NCI-H1092 treated with DMSO at 0.1 percent for 48 hours (cell line): ENCODE measurements around the gene NEDD4L.
"Not testable (repeated sequence)": the region's sequence is repeated elsewhere in the genome, so short reads cannot be mapped to it uniquely, and the experiment has no call there.

ENCODE experiments used
- DNase-seq: peaks from one replicate; lab custom pipeline; 2025; lab: John Stamatoyannopoulos, UW

The NEDD4L gene

DNA sequence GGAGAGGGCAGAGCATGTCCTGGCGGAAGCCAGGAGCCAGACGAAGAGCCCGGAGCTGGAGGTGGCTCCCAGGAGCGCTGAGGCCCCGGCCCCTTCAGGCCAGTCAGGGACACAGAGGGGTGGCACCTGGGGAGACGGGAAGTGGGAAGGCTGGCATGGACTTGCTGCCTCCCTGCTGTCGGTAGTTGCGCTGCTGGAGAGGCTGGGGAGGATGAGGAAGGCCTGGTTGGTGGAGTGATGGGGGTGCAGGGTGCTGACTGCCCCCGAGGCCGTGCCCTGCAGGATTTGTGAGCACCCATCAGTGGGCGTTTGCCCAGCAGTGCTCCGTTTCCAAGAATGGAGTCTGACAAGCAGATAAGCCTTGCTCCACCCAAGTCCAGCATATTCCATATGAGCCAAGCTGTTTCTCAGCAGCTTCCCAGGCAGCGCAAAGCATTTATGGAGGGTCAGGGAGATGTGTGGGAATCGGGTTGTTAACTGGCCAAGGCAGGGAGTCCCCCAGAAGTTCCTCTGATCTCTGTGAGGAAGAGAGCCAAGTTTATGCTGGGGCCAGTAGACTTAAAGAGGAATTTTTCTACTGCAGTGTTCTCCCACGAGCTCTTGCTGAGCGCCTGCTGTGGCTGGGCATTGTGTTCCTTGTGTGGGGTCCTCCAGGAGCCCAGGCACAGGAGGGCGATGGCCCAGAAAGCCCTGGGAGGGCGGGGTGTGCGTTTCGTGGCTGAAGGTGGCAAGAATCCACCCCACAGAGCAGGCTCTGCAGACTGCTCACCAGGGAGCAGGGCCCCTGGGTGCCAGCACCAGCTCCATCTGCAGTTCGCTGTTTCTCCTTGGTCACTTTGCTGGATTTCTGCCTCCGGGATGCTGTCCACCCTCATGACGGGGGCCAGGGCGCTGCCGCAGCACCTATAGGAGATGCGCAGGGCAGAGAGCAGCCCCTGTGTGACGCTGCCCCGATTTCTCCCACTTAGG lies 334.7 kb downstream of the NEDD4L start:
- no peak for DNase-seq

DNA sequence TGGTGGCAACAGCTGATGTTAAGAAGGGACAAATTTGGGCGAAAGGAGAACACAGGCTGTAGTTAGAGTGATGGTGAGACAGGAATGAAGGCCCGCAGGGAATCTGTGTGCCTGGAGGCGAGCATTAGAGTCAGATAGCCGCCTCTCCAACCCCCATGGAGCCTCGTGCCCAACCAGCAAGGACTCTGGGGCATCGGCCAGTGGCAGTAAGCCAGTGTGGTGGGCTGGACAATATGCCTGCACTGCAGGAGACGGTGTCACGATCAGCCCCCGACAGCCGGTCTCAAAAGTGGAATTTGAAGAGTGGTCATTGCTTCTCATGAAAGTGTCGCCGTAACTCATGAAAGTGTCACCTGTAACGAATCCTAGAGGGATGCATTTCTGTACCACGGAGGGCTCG lies 335.4 kb downstream of the NEDD4L start:
- DNase-seq: no peak

DNA sequence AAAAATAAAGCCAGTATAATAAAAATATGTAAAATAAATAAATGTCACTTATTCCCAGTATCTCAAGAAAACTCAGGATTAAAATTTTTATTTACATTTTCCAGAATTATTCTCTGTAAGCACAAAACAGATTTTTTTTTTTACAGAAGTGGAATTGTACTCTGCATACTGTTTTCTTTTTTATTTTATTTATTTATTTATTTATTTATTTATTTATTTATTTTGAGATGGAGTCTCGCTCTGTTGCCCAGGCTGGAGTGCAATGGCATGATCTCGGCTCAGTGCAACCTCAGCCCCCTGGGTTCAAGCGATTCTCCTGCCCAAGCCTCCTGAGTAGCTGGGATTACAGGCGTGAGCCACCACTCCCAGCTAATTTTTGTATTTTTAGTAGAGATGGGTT lies 336.1 kb downstream of the NEDD4L start:
- not testable (repeated sequence) for DNase-seq

GRCh38 chr18:58381676-58382411 lies 337.8 kb downstream of the NEDD4L start:
- DNase-seq: no peak

DNA sequence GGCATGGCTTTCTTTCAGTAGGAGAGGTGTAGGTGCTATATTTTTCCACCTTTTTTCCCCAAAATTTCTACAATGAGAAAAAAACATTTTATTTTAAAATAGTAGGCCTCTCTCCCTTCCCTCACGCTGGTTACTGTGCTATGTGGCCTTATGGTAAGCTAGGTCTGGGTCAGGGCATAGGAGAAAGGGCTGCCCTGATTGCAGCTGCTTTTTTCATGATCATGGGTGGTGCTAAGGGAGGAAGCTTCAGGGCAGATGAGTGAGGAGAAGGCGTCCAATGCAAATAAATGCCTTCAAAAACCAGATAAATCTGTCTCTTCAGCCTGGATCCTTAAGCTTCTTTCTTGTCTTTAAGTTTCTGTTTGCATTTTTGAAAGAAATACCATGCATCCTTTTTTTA lies 338.4 kb downstream of the NEDD4L start:
- no peak for DNase-seq

GRCh38 chr18:58385472-58385871 lies 341.4 kb downstream of the NEDD4L start:
- no peak for DNase-seq

GRCh38 chr18:58386780-58387179 lies 342.8 kb downstream of the NEDD4L start:
- no peak for DNase-seq

DNA sequence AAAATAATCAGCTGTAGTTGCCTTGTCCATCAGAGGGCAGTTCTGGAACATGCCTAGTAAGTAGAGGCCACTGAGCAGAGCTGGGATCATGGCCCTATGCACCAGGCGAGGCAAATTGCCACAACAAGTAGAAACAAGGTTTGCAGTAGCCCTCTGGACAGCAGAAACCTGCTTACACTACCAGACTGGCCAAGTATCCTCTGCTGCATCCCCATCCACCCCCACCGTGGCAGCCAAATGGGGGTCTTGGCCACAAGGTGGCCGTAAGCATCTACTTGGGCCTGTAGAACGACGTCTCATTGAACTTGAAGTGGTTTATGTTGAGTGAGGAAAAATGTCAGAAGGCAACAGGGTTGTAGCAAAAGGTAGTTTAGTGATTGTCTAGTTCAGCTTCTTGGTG lies 343.7 kb downstream of the NEDD4L start:
- DNase-seq: no peak

- DNase-seq: no peak
Measured at GRCh38 chr18:58388736-58389135, 344.7 kb downstream of the NEDD4L start.

DNA sequence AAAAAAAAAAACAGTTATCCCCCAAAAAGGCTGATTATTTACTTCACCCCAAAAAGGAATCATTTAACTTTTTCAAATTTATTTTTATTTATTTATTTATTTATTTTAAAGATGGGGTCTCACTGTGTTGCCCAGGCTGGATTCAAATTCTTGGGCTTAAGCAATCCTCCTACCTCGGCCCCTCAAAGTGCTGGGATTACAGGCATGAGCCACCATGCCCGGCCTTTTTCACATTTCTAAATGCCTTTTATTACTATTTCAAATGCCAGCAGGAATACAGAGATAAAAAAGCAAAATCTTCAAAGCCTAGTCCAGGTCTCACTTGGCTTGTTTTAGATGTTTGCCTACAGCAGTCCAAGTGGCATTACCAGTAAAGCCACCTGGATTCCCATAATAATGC lies 345.7 kb downstream of the NEDD4L start:
- DNase-seq: no peak

GRCh38 chr18:58390399-58390798 lies 346.4 kb downstream of the NEDD4L start:
- DNase-seq: no peak

GRCh38 chr18:58391231-58391825 lies 347.3 kb downstream of the NEDD4L start:
- no peak for DNase-seq

DNA sequence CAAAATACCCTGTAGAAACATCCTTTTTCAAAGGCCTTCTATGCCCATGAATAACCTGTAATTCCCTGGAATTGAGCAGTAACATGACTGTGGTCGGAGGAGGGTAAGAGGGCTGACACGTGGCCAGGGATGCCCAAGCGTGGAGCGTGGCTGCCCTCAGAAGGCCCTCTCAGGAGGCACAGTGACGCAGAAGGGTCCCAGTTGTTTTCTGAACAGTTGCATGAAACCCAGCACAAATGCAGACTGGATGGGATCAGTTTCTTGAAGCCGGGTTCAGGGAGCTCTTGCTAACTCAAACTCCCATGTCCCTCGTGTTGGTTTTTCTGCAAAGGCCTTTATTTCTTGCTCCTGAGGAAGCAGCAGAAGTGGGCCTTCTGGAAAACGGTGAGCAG lies 347.9 kb downstream of the NEDD4L start:
- DNase-seq: no peak

DNA sequence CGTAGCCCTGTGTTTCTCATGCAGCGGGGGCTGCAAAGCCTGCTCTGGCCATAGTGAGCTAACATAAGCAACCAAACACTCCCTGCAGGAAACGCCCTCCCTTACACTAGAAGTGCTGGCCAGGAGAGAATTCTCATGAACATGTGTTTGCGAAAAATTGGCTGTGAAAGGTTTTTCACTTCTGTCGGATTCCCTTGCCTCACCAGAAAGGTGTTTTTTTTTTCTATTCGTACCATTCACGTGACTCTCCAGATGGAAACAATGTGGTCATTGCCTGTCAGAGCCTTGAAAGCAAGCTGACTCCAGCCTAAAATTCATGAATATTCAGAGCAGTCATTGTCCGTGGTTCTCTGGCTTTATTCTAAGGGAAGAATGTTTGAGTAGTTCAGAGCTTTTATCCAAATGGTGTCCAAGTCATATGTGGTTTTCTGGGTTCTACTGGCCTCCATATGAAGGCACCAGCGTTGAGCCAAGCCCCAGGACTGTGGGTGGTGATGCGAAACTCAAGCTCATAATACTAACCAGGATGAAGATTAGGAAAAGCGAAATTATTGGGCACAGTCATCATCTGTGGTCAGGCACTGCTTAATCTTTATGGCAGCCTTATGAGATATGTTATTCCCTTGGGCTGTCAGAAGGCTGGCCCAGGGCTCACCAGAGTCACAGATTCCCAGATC lies 348.4 kb downstream of the NEDD4L start:
- no peak for DNase-seq

DNA sequence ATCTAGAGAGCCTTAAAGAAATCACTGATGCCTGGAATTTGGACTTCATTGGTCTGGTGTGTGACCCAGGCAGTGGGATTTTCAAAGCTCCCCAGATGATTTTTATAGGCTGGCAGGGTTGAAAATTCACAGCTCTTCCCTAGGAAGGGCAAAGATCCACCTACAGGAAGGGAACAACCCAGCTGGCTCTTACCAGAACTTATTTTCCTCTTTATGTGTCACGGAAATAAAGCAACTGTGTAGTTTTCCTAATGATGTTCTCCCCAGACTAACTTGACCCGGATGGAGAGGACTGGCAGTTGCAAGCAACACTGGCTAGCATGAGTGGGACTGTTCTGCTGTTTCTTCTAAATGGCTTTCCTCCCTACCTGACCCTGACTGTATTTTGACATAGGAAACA lies 349.3 kb downstream of the NEDD4L start:
- DNase-seq: no peak

GRCh38 chr18:58394046-58394445 lies 350.0 kb downstream of the NEDD4L start:
- no peak for DNase-seq

DNA sequence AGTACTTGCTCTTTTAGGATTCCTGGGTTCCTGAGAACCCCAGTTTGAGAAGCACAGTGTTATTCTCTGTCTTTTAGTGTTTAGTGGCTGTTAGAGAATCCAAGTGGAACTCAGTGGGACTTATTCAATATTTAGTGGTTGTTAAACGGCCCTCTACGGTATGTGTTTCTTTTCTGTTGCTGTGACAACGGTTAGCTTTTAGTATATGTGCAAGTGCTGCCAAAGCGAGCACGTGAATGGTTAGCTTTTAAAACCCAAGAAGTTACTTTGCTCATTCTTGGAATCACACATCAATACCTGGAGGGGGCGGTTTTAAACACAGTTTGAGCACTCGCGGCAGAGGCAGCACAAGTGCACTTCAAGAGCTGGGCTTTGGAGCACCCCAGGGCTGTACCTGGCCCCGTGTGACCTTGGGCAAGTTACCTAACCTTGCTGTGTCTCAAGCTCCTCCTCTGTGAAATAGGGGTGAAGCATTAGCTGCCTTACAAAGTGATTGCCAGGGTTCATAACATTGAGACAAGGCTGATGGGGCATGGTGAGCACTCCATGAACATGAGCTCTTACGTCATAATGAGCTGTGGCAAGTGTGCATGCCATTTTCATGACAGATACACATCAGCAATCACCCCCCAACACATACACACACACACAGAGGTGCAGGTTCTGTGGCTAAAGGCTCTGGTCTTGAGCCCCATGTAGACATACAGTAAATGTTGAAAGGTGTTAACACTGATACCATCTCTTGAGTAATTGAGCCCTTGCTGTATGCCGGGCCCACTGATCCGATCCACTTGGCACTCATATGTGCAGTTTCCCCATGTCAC lies 350.8 kb downstream of the NEDD4L start:
- DNase-seq: no peak

- DNase-seq: no peak
Measured at GRCh38 chr18:58396144-58396543, 352.1 kb downstream of the NEDD4L start.

DNA sequence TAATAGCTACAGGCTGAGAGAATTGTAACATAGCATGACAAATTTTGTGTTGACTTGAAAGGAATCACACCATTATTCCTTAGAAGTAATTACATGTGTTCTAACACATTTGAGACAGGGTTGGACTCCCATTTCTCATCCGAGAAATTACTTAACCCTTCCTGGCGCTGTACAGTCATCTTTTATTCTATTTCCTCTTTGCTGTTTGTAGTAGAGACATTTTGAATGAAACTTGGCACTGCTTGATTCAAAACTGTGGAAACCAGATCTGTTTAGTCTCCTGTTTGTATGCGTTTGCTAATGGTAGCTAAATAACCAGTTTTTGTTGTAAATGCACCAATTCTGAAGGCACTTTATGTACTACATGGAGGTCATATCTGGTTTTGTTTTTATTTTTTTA lies 352.9 kb downstream of the NEDD4L start:
- DNase-seq: no peak

DNA sequence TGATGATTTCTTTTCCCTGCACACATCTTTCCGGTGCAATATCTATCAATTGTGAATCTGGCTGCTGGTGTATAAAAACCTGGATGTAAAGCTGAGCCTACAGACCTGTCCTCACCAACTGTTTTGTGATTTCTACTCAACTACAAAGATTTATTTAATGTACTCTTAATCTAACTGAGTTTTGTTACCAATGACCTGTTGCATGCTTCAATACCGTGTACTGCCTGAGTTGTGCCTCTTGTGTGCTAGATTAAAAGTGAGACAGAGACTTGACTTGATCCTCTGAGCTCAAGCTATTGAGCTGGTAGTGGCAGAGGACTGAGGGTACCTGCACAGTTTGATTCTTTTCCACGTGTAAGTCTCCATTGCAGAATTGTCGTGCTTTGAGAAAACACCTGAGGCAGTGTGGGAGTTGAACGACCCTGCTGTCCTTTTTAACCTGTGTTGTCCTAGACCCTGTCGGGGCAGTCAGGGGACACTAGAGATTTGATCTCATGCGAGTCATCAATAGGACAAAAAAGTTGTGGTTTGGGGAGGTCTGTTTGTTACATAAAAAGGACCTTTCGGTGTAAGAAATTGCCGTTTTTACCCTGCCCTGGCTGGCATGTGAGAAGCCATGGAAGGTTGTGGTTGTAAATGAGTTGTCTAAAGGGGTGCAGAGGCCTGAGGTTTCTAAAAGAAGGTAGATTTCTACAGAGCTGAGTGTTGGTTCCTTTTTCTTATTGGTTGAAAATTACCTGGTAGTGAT lies 353.5 kb downstream of the NEDD4L start:
- no peak for DNase-seq
